ENCODE results near the gene ERH.

ERH gene

DNA sequence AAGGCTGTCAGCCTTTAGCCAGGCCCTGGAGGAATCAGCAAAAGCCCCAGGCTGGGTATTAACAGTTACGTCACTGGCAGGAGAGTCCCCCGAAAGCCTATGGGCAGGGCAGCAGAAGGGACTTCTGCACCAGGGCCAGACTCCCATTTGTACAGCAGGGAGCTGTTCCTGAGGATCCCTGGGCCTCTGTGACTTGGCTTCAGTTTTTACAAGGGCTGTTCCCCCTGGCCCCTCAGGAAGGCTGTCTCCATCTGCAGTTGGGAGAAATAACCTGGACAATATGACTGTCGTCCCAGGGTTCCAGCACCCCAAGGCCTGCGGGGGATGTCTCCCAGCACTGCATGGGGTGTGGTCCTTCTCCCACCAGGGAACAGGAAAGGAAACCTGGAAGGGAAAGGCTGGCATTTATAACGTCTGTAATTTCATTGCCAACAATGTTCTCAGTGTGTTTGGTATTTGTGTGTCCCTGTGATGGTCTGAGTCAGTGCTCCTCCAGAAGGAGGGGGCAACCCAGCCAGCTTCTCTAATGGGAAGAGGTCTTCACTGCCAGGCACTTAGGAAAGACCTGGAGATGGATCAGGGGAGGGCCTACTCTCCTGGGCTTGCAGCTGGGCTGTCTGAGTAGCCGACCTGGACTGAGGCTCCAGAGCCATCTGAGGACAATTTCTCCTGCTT, 42.4 kb downstream of the ERH start:
- no peak for DNase-seq (ENCODE audit: low spot score)

DNA sequence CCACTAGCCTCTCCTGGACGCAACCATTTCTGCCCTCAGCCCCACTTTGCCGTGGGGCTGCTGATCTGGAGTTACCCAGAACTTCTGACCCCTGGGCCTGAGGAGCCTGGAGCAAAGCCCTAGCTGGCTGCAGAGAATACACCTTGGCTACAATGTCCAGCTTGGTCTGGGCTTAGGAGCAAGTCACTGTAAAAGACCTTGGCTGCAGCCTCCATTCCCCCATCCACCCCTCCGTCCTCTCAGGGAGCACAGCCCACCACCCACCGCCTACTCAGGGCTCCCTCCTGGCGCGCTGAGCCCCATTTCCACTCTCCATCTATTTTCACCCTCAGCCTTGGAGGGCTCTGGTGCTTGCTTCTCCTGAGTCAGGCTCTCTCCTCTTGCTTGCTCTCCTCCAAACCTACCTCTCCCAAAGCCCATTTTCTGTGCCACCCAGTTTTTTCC, 42.9 kb downstream of the ERH start:
- DNase-seq (ENCODE audit: low spot score): no peak

DNA sequence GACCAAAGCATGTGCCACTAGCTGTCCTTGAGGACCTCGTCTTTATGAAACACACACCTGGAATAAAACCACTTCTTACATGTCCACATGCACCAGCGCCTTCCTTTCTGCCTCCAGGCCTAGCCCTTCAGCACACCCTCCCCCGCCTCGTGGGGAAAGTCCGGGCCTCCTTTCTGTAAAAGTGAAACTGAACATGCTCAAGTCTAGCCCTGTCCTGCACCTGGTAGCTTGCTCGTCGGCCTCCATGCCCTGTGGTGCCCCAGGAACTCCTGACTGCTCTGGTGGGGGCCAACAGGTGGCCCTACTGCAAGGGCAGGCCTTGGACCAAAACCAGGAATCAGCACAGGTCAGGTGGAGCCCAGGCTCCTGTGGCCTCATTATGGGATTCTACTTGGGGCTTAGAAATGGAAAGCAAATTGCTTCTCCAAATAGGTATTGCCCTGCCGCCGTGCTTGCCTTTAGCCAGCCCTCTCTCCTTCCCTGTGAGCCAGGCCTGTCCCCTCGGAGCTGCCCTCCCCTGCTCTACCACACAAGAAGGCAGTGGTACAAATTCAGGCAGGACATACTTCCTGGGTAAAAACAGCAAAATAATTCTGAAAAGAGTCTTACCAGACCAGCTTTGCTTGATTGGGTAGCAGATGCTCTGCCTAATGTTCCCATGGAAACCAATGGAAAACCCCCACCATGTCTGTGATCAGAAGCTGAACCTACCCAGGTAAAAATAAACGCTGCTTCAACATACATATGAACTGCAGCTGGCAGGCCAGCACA, 43.5 kb downstream of the ERH start:
- DNase-seq (ENCODE audit: low spot score): no peak

DNA sequence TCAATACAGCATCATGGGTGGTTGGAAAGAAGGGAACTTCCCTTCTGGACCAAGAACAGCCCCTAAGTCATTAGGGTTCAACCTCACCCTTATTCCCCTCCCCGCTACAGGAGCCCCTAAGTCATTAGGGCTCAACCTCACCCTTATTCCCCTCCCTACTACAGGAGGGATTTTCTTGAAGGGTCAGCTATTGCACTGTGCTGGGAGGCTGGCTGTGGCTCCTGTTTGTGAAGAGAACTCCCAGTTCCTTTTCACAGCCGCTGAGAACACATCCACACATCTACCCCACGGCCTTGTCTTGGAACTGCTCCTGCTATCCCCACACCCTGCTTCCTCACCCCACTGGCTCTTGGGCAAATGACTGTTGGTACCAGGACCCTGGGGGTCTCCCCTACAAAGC, 44.9 kb downstream of the ERH start:
- no peak for DNase-seq (ENCODE audit: low spot score)

DNA sequence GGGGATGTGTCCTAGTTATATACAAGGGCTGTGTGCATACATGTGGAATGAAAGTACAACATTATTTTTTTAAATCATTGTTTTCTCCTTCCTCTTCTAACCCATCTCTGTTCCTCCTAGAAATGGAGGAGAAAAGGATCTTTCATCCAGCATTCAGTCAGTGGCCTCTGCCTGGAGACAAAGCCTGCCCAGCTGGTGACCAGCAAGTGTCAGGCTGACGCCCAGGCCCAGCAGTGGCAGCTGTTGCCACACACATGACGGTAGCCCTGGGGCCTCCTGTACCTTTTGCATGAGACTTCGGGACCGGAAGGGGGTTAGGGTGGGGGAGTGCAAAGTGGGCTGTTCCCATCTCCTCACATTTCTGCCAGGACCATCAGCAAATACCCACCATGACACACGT, 46.2 kb downstream of the ERH start:
- no peak for DNase-seq (ENCODE audit: low spot score)

DNA sequence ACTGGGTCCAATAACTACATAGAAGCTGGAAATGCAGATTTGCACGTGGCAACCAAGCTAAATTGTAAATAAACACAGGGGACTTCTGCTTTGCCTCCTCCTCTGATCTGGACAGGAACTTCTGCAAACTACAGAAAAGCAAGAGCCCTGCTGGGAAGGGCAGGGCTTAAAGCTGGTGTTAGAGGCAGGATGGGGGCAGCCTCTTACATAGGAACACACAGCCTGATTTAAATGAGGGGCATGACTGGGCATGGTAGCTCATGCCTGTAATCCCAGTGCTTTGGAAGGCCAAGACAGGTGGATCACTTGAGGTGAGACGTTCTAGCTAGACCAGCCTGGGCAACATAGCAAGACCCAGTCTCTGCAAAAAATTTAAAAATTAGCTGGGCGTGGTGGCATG, 46.7 kb downstream of the ERH start:
- no peak for DNase-seq (ENCODE audit: low spot score)

DNA sequence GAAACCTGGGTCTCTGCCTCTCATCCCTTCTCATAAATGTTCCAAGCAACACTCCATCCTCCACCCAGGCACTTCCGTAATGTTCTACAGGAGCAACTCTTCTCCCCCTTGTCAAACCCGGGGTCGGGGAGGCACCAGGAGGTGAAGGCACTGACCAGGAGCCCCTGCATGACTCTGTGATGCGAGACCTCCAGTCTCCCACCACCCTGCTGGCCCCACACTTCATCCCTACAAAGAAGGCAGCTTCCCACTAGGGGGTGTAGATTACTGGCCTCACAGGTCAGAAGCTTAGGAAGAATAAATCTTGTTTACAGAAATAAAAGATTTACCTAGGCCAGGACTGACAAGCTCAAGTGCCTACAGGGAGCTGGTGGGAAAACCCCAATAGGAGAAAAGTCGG, 47.2 kb downstream of the ERH start:
- no peak for DNase-seq (ENCODE audit: low spot score)

DNA sequence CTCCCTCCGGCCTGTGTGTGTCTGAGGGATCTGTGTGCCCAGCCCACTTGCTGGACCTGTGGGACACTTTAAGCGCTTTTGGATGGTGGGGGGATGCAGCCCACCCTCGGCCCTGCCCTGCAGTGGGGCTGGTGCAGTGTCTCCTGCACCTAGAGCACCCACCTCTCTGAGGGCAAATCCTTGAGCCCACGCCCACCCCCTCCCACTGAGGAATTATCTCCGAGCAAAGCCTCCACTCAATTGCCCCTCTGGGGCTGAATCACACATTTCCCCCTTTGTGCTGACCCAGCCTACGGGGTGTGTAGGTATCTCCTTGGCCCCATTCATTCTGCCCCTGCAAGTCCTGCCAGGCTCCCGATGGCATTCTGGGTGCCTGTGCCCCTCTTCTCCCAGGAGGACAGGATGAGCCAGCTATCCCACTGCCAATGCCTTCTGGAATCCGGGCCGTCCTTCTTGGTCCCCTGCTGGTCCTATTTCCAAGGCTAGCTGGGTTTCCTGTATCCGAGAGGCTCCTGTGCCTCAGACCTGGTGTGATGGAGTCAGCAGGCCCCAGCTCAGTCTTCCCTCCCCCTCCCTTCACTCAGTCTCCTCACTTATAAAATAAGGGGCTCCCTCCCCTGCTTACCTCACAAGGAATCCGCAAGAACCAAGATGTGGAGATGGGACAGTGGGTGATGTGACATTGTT, 48.9 kb downstream of the ERH start:
- DNase-seq (ENCODE audit: low spot score): no peak

DNA sequence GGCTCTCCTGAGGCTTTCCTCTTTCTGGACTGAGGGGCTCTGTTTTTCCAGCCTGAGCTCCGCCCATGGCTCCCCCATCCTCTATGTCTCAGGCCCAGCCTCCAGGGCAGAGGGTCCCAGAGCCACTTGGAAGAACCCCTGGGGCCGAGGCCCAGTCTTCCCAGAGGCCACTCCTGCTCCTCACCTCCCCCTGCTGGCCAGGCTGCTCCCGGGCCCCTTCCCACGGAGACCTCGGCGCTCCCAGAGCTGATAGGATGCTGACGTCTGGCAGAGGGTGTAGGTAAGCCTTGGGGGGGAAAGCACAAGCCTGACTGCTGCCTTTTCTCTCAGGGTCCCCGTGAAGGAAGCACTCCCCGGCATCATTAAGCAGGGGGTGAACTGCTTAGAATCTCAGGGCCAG, 51.4 kb downstream of the ERH start:
- no peak for DNase-seq (ENCODE audit: low spot score)

DNA sequence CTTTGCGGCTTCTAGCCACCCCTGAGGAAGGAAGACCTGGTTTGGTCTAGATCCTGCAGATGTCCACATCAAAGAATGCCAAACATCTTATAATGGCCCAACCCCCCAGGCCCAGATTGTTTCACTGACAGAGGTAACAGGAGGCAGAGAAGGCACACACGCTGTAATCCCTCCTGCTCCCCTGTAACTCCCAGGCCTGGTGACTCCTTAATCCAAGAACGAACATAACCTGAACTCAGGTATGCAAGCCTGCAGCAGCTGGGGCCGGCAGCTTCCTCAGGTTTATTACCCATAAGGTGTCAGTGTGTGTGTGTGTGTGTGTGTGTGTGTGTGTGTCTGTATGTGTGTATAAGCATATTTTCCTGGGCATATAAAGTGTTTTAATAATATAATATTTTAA, 52.7 kb downstream of the ERH start:
- DNase-seq (ENCODE audit: low spot score): no peak

DNA sequence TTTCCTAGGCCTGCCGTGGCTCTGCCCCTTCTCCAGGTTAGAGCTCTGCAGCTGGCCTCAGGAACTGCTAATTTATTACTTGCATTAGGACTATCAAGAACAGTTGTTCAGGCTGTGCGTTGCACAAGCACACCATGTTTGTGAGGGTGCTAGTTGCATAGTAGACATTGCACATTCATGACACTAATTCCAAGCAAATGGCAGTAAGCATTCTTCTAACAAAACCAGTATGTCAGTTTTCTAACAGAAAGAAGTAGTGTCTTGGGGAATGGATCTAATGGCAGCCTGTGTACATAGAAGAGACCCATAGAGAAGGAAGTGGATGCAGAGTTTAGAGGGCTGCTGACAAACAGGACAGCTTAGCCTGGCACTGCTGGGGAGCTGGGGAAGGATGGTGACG, 53.9 kb downstream of the ERH start:
- no peak for DNase-seq (ENCODE audit: low spot score)

DNA sequence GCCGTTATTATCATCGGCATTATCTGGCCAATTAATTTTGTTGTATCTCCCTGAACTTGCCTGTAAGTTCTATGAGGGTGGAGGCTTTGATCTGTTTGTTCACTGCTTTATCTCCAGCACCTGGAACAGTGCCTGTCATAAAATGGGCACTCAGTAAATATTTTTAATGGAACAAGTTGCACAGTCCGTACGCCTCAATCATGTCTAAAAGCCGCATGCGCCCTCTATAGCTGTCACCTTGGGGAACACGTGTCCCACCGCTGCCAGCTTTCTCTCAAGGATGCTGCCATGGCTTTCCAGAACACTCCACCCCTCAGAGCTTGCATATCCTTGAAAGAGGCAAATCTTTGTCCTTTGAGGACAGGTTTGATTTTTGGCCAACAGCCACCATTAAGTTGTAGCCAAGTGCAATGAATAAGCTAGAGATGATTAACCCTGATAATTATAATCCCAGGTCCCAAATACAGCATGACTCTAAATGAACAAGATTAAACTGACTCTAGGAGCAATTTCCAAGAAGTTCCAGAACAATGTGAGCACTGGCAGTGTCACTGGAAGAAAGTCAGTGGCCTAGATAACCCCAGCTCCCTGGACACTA, 55.1 kb downstream of the ERH start:
- DNase-seq (ENCODE audit: low spot score): no peak

DNA sequence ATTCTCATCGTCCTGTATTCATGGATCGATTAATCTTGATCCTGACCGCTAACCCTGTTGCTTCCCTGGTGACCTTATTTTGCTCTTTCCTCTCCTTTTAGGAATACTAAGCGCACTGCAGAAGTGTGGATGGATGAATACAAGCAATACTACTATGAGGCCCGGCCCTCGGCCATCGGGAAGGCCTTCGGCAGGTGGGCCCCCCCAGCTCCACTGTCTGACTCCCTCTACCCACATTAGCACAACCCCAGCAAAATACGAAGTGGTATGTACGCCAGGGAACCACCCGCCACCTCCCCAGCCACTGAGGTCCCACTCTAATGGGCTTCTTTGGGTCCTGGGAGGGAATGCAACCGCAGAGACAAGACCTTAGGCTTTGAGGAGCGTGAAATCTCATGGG, 58.7 kb downstream of the ERH start:
- DNase-seq (ENCODE audit: low spot score): no peak

DNA sequence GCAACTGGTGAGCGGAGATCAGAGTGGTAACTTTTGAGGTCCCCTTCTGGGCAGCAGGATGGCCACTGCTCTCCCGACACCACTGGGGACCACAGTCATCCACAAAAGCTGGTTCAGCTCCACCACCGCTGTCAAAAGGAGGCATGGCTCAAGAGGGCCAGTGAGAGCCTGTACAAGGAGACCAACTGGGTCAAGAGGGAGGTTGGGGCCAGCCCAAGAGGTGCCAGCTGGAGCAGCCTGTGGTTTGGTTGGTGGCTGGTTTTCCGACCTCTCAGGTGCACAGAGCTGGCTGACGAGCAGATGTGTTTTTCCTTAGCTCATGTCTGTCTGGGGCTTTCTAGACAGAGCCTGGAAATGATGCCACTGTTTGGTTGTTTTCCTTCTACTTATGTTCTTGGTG, 60.1 kb downstream of the ERH start:
- no peak for DNase-seq (ENCODE audit: low spot score)

DNA sequence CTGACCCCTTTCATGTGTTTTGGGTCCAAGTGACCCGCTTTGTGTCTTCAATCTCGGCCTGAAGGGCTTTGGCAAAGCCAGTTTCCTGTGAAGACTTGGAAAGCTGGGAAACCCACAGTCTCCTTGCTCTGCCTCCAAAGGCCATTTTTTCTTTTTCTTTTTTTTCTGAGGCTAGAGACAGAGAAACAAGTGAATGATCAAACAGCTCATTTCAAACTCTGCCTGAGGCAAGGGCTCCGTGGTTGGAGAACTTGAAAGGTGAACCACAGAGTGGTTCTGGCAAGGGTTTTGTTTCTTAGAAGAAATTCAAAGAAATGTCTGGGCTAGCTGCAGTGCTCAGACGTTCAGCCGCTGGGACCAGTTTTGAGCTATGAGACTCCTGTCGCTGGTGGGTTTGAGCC, 62.7 kb downstream of the ERH start:
- DNase-seq (ENCODE audit: low spot score): no peak

DNA sequence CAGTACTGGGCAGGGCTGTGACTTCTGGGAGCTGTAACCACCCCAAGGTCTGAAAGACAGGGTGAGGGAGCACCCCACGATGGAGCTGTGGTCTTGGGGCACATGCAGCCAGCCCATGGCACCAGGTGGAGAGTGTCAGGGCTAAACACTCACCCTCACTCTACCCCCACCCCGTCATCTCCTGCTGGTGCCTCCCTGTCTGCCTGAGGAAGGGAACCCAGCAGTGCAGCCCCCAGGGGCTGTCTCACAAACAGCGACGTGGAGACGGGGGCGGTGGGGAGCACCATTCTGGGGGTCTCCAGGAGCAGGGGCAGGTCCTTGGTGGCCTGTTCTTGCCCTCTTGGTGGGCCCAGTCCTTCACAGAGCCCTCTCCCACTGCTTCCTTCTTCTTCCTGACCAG, 63.5 kb downstream of the ERH start:
- DNase-seq (ENCODE audit: low spot score): no peak

DNA sequence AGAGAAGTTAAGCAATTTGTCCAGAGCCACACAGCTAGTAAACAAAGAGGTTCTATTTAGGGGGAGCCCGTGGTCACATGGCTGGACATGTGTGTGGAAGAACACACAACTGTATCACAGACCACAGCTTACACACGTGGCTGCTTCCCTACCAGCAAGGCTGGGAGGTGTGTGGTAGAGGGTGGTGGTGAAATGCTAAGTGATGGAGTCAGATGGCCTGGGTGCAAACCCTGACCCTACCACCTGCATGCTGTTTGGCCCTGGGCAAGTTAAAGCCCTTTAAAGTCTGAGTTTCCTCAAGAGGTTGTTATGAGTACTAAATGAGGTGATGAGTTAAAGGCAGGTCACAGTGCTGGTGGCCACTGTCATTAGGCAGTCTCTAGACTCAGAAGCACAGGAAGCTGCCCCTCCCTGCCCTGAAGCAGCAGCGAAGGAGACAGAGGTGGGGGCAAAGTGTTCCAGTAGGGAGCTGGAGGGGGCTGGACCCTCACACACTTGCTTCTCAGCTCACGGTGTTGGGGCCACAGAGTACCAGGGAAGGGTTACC, 64.2 kb downstream of the ERH start:
- no peak for DNase-seq (ENCODE audit: low spot score)

DNA sequence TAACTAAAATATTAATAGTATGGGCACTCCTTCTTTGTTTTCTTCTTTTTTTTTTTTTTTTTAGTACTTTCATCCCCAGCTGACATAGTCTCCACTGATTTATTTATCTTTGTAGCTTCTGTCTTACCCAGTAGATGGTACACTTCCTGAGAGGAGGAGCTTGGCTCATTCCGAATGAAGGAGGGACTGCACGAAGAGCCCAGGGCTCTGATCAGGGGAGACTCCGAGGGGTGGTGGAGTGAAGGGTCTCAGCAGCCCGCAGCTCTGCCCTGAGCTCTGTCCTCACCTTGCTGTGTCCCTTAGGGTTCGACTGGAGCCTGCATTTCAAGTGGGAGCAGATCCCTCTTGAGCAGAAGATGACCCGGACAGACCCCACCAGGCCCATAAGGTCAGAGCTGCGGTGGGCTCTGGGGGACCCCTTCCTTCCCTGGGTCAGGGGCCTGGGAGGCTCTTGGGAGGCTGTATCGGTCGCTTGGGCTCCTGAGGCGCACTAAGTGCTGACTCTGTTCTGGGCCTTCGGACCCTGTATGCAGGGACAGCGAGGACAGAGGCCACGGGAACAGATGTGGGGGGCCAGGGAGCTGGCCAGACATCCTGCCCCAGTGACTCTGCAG, 65.2 kb downstream of the ERH start:
- no peak for DNase-seq (ENCODE audit: low spot score)

DNA sequence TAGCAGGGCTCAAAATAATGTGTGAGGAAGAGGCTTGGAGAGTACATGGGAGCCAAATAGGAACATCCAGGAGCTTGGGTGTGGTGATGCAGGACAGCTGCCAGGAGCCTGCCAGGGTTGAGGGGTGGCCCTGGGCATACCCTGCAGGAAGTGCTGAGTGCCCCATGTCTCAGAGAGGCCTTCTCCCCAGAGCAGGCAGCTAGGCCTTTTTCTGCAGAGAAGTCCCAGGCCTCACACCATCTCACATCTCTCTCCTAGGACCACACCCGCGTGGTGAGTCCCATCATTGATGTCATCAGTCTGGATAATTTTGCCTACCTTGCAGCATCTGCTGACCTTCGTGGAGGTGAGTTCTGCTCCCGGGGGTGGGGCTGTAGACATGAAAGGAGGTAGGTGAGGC, 66.9 kb downstream of the ERH start:
- no peak for DNase-seq (ENCODE audit: low spot score)

Data from hematopoietic multipotent progenitor cell treated with erythropoietin and hydrocortisone succinate and interleukin-3 and kit ligand, for 15 days (in vitro differentiated cells).